ENCODE data around the gene RASA2.

GRCh38 chr3:141462176-141462859 lies 24.5 kb upstream of the RASA2 start:
- TF ChIP-seq, protein P1, sequence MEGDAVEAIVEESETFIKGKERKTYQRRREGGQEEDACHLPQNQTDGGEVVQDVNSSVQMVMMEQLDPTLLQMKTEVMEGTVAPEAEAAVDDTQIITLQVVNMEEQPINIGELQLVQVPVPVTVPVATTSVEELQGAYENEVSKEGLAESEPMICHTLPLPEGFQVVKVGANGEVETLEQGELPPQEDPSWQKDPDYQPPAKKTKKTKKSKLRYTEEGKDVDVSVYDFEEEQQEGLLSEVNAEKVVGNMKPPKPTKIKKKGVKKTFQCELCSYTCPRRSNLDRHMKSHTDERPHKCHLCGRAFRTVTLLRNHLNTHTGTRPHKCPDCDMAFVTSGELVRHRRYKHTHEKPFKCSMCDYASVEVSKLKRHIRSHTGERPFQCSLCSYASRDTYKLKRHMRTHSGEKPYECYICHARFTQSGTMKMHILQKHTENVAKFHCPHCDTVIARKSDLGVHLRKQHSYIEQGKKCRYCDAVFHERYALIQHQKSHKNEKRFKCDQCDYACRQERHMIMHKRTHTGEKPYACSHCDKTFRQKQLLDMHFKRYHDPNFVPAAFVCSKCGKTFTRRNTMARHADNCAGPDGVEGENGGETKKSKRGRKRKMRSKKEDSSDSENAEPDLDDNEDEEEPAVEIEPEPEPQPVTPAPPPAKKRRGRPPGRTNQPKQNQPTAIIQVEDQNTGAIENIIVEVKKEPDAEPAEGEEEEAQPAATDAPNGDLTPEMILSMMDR (IDR thresholded peaks at IDR 0.05) = no peak
- no peak for TF ChIP-seq POLR2AphosphoS5 (IDR thresholded peaks at IDR 0.05)
